Activated CD4-positive, alpha-beta T cell treated with anti-CD3 and anti-CD28 coated beads, Interleukin-2, amount 50 U/mL, for 16 hours (primary cell): ENCODE measurements around the gene TBC1D19.
"Not testable (repeated sequence)": the region's sequence is repeated elsewhere in the genome, so short reads cannot be mapped to it uniquely, and the experiment has no call there.

ENCODE experiments used
- DNase-seq: peaks from one replicate; pipeline ENCODE4 v3.0.0-alpha.2; 2020

The TBC1D19 gene, protein sequence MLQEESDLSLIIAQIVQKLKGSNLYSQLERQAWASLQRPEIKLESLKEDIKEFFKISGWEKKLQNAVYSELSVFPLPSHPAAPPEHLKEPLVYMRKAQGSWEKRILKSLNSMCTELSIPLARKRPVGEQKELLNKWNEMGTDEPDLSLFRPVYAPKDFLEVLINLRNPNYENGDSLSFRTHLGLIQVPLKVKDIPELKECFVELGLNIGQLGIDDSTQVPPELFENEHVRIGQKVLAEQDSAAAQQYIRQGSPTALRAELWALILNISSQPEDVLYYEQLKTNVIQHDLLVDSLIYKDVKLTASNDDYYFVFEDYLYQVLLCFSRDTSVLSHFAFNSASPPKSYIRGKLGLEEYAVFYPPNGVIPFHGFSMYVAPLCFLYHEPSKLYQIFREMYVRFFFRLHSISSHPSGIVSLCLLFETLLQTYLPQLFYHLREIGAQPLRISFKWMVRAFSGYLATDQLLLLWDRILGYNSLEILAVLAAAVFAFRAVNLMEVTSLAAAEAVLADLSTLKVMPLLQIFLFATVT

GRCh38 chr4:26583865-26584652 lies at the start of gene TBC1D19:
TBC1D19 (plus strand) TSS chr4:26584084; CDS start chr4:26584194, 110 bp downstream.
- peak; percentile 91 for DNase-seq

DNA sequence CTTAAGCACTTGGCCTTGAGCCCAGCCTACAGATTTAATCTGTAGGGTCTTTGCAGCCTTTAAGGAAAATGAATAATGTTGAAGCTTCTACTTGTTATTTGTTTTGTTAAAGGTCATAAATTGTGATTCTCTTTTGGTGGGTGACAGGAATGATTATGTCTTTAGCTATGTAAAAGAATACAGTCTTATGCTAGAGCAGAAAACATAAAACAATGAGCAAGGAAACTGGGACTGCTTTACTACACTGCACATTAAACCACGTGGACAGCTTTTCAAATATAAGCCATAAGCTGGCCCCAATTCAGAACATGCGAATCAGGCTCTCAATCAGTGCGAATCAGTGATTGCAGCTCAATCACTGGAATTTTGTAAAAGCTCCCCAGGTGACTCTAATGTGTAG lies 40.9 kb upstream of the TBC1D19 start:
- DNase-seq = no peak

GRCh38 chr4:26544421-26544820 lies 39.5 kb upstream of the TBC1D19 start:
- DNase-seq = no peak

DNA sequence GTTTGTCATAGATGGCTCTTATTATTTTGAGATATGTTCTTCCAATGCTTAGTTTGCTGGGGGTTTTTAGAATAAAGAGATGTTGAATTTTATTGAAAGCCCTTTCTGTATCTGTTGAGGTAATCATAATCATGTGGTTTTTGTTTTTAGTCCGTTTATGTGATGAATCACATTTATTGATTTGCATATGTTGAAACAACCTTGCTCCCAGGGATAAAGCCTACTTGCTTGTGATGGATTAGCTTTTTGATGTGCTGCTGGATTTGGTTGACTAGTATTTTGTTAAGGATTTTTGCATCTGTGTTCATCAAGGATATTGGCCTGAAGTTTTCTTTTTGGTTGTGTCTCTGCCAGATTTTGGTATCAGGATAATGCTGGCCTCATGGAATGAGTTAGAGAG lies 35.5 kb upstream of the TBC1D19 start:
- DNase-seq = not testable (repeated sequence)

GRCh38 chr4:26557164-26557563 lies 26.7 kb upstream of the TBC1D19 start:
- DNase-seq = no peak

DNA sequence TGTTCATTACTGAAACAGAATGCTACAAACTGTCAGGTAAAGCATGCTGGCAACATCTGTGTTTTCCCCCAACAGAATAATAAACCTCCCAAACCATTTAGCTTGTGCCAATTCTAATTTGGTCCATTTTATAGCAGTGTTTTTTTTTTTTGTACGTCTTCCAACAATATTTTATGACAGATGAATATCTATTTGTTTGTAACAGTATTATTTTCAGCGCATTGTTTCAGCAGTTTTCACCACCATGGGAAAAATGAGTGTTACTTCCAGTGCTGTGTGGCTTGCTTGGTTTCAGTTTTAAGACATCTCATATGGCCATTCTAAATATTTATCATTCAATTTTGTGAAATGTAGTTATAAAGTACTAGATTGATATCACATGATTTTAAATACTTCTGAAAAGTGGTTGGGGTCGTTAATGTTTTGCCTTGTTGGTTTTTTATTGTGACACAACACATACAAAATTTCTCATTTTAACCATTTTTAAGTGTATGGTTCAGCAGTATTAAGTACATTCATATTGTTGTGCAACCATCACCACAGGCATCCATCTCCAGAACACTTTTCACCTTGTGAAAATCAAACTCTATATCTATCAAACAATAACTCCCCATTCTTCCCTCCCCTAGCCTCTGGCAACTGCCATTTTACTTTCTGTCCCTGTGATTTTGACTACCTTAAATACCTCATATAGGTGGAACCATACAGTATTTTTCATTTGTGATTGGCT lies 25.6 kb upstream of the TBC1D19 start:
- DNase-seq = no peak

DNA sequence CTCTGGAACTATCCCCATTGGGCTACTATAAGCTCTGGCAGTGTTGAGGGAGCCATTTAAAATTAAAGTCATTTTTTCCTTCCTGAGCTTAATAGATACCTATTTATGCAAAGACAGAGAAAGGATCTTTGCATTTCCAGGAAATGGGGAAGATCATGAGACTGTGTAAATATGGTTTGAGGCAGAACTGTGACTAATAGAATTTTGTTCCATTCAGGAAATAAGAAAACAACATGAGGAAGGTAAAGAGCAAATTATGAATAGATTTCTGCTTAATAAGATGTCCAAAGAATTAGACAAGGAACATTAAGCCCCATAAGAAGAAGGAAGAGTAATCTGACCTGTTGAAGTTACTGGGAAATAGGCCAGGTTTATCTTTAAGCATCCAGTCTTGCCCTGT lies 17.8 kb upstream of the TBC1D19 start:
- no peak for DNase-seq

GRCh38 chr4:26568446-26568994 lies 15.4 kb upstream of the TBC1D19 start:
- peak; percentile 29 for DNase-seq

DNA sequence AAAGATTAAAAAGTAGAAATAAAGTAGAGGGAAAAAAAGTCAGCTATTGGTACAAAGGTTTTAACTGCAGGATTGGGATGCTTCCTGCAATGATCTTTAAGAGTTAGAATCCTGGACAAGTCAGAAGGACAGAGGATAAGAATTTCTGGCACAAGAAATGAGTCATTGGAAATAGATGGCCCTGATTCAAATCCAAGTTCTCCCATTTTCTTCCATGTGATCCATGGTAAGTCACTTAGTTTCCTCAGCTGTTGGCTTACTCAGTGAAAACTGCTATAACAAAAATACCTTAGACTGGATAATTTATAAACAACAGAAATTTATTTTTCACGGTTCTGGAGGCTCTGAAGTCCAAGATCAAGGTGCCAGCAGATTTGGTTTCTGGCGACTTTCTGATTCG lies 13.3 kb upstream of the TBC1D19 start:
- no peak for DNase-seq

DNA sequence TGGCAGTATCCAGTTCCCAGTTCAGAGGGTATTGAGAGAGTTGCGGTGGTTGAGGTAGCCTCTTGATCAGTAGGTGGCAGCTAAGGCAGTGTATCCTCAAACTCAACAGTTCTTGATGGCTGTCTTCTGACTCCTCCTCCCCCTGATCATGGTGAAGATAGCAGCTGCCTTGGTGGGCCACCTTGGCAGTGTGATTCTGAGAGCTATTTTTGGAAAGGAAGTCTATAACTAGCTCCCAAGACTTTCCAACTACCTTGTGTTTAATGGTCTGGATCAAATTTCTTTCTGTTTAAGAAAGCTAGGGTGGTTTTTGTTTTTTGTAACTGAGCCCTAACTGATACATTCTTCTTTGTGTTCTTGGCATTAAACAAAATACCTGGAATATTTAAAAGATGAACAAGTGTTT lies 10.5 kb upstream of the TBC1D19 start:
- DNase-seq = no peak

- DNase-seq = no peak
Observed at GRCh38 chr4:26574563-26574962, 9.3 kb upstream of the TBC1D19 start.

DNA sequence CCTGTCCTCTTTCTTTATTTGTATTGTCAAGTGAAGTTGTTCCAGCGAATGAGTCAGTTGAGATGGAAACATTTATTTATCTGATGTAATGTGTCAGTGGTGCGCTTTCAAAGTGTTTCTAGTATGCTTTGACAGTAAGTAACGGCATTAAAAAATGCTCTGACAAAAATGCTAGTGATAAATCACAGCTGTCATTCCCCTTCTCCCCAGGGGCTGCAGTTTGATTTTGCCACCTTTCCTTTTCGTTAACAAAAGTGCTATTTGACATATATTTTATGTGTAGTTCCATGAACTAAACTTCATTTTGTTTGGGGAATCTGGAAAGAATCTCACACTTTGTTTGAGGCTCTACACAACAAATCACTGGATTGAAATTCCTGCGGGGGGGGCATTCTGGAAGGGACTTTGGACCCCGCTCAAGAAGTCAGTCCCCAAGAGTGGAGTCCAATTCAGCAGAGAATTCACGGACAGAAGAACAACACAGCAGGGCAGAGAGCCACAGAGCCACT lies 7.6 kb upstream of the TBC1D19 start:
- no peak for DNase-seq

DNA sequence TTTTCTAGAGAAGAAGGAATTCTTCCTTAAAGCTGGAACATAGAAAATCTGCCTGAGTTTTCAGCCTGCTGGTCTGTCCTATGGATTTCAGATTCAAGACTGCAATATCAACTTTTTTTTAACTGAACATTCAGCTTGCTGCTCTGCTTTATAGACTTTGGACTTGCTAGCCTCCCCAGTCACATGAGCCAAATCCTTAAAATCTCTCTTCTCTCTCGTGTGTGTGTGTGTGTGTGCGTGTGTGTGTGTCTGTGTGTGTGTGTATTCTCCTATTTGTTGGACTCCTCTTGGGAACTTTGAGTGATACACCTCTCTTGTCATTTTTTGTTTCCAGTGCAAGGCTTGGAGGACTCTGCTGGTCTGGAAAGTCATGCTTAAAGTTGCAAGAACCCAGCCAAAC lies 6.8 kb upstream of the TBC1D19 start:
- DNase-seq = no peak

GRCh38 chr4:26579169-26579568 lies 4.7 kb upstream of the TBC1D19 start:
- no peak for DNase-seq

- DNase-seq = not testable (repeated sequence)
Observed at GRCh38 chr4:26581341-26581740, 2.5 kb upstream of the TBC1D19 start.

DNA sequence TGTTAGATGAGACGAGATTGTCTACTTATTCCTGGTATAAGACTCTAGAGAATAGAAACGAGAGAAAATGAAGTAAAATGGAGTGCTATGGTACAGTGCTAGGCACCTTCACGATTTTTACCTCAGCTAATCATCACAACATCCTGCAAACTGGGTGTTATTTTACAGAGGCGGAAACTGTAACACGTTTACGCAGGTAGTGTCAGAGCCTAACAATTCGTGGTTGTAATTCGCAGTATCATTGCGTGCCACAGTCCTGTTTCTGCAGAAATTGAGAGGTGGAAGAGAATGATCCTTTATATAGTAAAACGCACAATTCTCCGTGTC lies 383 bp upstream of the TBC1D19 start:
- peak; percentile 64 for DNase-seq

DNA sequence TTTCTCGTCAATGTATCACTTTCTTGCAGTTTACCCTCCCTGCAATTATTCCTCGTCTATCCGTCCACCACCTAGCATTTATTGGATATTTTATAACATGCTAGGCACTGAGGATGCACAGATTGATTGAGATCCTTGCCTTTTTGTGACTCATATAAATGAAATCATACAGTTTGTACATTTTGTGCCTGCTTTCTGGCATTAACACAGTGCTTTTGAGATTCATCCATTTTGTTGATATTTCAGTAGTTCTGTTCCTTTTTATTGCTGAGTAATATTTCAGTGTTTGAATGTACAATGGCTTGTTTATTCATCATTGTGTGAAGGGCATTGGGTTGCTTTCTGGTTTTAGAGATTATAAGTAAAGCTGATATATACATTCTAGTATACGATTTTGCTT lies 841 bp downstream of the TBC1D19 start:
- no peak for DNase-seq

DNA sequence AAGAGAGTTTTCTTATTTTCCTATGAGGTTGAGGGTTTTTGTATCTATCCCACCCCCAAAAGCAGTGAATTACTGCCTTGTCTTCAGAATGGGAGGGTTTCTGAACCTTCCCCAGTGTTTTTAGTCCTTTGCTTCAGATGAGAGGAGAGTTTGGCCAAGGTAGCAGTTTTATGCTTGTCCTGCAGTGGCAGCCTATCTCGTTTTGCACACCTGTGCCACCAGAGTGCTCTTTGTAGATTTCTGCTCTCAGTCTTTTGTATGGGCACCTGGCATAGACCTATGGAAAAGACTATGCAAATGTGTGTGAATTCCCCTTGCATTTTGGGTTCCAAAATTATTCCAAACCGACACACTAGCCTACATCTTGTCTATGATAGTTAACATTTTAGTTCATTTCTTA lies 5.8 kb downstream of the TBC1D19 start:
- no peak for DNase-seq

DNA sequence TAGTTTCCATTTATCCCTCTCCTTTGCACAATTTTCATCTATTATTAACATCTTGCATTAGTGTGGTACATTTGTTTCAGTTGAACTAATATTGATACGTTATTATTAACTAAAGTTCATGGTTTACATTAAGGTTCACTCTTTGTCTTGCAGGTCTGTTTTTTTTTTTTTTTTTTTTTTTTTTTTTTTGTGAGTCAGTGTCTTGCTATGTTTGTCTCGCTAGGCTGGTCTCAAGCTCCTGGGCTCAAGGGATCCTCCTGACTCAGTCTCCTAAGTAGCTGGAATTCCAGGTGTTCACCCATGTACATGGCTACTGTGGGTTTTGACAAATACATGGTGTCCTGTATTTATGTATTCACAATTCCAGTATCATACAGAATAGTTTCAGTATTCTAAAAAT lies 6.8 kb downstream of the TBC1D19 start:
- no peak for DNase-seq

DNA sequence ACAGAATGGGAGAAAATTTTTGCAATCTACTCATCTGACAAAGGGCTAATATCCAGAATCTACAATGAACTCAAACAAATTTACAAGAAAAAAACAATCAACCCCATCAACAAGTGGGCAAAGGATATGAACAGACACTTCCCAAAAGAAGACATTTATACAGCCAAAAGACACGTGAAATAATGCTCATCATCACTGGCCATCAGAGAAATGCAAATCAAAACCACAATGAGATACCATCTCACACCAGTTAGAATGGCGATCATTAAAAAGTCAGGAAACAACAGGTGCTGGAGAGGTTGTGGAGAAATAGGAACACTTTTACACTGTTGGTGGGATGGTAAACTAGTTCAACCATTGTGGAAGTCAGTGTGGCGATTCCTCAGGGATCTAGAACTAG lies 9.7 kb downstream of the TBC1D19 start:
- DNase-seq = not testable (repeated sequence)

- DNase-seq = no peak
Observed at GRCh38 chr4:26594371-26594770, 10.5 kb downstream of the TBC1D19 start.

DNA sequence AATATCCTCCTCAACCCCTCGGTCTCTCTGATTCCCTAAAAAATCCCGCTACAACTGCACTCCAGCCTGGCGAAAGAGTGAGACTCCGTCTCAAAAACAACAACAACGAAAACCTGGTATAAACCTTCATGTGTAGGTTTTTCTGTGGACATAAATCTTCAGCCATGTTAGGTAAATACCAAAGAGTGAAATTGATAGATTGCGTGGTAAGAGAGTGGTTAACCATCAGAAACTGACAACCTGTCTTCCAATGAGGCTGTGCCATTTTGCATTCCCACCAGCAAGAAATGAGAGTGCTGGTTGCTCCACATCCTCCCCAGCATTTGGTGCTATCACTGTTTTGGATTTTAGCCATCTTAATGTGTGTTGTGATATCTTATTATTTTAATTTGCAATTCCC lies 10.9 kb downstream of the TBC1D19 start:
- DNase-seq = peak; percentile 12

DNA sequence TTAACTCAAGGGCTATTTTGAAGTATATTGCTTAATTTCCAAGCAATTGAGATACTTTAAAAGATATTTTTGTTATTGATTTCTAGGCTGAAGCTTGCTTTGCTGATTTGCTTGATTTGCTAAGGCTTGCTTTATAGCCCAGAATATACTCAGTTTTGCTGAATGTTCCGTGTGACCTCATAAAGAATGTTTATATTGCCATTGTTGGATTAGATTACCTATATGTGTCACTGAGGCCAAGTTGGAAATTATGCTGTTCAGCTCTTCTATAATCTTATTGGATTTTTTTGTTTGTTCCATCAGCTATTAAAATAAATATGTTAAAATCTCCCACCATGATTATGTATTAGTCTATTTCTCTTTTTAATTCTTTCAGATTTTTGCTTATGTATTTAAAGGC lies 13.0 kb downstream of the TBC1D19 start:
- DNase-seq = no peak
